GM03348 (cell line): Measurements from ENCODE around the gene AKR1C8.
"Not testable (repeated sequence)": the region's sequence is repeated elsewhere in the genome, so short reads cannot be mapped to it uniquely, and the experiment has no call there.

Source experiments
- DNase-seq: peaks from one replicate; pipeline ENCODE4 v3.0.0; 2012; ENCODE audit warnings: low spot score

The AKR1C8 gene

DNA sequence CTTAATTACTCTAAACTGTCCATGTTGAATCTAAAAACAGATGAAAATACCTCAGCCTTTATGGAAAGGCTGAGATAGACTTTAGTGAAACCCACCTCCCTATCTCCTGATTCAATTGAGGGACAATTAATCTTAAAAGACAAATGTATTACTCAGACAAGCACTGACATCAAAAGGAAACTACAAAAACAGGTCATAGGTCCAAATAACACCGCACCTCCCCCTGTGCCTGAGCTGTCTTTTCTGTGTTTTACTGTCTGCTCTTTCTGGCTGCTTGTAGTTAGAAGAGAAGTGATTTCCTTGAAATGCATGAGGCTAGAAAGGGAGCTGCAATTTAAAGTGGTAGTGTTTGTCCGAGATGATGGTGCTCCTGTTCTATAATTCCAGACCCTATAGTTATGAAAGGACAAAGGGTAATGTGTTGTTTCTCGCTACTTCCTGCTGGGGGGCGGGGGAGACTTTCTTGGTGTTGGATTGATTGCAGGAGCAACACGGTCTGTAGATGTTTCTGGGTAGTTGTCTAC, 16.0 kb downstream of the AKR1C8 start:
- no peak for DNase-seq

DNA sequence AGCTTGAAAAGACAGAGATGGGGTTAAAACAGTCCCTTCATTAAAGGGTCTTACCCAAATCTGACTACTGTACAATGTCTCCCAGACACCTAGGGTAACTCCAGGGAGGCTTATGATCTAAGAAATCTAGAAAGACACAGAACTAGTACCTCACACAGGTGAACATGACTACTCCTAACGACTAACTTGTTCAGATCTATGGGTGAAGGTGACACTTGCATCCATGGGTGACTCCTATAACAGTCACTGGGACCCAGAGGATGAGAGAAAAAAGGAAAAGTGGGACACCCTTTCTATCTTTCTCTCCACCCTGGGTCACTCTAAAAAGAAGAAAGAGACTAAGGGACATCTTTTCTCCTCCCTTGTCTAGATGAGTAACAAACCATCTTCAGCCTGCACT, 19.2 kb downstream of the AKR1C8 start:
- no peak for DNase-seq

DNA sequence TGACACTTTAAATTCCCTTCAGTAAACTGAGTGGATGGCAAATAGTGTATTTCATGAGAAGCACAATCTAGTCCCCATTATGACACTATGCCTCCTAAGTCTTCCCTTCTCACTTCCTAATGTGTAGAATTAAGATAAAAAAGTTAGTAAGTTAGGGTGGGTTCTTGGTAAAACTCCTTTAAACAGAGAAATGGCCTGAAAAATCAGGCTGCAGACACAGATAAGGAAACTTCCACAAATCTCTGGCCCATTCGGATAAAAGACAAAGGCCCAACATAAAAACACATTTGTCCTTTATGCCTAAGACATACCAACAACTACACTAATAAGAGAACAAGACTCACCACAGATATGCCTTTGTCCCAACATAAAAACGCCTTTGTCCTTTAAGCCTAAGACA, 21.5 kb downstream of the AKR1C8 start:
- DNase-seq: no peak

DNA sequence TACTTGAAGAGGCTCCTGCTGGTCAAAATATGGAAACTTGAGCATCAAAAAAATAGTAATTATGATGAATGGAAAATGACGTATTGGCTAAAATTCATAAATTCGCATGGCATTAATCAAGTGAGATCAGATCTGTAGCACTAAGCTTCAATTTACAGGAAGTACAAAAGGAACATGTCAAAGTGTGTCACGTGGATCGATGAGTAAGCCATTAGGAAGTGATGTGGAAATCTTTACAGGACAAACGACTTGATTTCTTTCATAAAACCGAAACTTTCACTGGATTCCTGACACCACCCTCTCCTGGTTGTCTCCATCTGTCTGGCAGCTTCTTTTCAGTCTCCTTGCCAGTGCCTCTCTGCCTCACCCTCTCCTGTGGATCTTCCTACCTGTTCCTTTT, 25.8 kb downstream of the AKR1C8 start:
- DNase-seq: no peak

DNA sequence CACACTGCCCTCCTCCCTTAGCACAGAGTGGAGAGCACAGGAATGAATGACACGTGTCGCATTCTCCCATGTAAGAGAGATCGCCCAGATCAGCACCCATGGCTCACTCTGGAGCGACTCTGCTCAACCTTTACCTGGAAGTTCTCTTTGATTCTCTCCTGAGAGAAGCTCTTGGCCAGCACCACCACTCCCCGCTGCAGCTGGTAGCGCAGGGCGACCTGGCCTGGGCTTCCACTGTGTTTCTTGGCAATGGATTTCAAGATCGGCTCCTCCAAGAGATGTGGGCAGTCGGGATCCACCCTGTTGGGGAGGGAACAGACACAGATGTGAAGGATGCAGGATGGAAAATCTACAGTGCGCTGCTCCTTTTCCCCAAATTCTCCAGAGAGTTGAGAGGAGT, 27.4 kb downstream of the AKR1C8 start:
- no peak for DNase-seq

DNA sequence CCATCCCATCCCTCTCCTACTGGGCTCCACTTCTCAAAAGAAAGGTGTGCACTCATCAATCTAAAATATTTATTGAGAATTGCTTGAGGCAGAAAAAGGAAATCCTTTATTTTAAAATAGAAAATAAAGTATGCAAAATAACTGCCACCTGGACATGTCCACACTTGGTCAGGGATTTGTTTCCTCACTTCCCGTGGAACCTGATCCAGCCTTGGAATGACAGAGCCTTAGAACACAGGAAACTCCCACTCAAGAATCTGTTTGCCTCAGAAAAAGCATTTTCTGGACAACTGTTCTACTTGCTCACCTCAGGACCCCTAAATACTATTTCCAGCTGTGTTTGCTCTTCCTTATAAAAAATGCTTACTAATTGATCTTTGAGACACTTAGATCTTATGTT, 29.0 kb downstream of the AKR1C8 start:
- no peak for DNase-seq

DNA sequence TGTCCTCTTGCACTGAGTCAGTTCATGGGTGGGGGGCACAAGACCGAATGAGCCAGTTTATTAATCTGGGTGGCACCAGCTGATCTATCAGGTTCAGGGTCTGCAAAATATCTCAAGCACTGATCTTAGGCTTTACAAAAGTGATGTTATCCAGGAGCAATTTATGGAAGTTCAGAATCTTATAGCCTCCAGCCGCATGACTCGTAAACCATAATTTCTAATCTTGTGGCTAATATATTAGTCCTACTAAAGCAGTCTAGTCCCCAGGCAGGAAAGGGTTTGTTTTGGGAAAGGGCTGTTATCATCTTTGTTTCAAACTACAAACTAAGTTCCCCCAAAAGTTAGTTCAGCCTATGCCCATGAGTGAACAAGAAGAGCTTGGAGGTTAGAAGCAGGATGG, 33.9 kb downstream of the AKR1C8 start:
- DNase-seq: no peak

DNA sequence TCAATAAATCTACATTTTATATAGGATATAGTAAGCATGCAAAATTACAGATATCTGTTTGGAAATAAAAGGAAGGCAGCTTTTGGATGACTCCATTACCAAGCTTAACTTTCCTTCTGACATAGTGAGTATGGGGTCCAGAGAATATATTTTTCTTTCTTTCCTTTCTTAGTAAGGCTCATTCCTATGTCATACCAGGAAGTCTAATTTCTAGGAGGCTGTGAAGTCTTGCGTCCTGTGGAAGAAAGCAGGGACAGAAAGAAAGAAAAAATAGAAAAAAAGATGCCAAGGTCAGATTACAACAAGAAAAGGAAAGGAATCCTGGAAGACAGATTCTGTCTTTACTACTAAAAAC, 36.3 kb downstream of the AKR1C8 start:
- no peak for DNase-seq

DNA sequence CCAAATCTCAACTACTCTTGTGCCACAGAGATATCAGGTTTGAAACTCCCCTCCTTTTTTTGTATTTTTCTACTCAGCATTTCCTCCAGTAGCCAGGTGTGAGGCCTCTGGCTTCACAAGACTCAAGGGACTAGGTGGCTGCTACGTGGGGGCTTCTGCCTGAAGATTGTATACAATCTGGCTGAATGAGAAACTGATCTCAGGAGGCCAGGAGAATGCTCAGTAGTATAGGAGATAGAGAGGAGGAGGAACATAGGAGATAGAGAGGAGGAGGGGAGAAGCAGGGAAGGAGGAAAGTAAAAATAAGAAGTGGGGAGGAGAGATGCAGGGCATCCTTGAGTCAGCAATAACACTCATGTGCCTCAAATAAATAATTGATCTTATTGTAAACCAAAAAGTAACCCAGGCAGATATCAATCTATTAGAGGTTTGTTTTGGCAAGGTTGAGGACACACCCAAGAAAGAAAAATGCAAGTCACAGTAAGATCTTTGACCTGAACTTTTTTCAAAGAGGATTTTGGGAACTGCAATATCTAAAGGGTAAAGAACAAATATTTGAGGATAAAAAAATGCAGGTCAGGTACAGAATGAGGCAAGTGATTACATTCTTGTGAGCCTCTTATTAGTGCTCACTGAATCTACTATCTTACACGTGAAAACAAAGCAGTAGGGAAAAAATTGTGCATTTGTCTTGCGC, 36.8 kb downstream of the AKR1C8 start:
- DNase-seq: no peak

DNA sequence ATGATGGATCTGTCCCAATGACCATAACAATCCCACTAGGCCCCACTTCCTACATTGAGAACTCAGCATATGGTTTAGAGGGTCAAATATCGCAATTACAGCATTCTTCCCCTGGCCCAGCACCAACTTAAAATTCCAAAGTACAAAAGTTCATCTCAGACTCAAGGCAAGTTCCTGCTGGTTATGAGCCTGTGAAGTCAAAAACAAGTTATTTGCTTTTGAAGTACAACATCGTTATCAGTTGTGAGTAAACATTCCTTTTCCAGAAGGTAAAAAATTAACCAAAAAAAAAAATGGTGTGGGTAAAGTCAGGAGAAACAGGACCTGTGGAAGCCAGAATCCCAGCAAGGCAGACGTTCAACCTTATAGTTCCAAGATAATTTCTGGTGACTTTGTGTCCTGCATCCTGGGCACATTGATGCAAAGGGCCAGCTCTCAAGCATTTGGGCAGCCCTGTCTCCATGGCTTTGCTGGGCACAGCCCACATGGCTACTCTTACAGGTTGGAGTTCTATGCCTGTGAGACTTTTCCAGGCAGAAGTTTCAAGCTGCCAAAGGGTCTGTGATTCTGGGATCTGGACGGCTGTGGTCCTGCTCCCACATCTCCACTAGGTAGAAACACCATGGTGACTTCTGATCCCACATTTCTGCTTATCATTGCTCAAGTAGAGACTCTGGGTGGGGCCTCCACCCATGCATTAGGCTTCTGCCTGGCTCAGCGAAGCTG, 37.5 kb downstream of the AKR1C8 start:
- DNase-seq: no peak

DNA sequence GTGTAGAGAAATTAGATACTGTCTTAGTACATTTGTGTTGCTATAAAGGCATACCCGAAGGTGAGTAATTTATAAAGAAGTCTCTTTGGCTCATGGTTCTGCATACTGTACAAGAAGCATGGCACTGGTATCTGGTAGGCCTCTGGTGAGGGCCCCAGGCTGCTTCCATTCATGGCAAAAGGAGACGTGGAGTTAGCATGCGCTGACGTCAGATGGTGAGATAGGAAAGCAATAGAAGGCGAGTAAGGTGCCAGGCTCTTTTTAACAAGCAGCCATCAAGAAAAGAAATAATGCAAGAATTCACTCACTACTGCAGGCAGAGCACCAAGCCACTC, 38.1 kb downstream of the AKR1C8 start:
- DNase-seq: no peak

DNA sequence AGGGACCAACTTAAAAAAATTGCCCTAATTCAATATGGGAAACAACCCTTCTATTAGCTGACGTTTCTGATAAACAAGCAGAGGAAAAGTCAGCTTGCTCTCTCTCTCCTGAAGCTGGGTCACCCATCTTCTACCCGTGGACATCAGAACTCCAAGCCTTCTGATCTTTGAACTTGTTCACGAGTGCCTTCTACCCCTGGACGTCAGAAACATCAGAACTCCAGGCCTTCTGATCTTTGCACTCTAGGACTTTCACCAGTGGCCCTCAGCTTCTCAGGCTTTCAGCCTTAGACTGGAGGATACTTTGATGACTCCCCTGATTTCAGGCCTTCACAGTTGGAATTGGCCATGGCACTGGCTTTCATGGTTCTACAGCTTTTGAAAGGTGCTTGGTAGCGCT, 41.8 kb downstream of the AKR1C8 start:
- no peak for DNase-seq

DNA sequence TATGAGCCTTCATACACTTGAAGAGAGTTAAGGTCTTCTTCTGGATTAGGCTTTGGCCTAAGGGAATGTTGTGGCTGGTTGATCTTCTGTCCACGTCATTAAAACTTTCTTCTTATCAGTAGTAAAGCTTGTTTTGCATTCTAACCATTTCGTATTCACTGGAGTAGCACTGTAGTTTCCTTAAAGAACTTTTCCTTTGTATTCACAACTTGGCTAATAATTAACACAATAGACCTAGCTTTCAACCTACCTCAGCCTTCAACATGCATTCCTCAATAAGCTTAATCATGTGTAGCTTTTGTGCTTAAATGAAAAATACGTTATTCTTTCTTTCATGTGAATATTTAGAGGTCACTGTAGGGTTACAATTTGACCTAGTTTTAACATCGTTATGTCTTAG, 42.8 kb downstream of the AKR1C8 start:
- DNase-seq: no peak

DNA sequence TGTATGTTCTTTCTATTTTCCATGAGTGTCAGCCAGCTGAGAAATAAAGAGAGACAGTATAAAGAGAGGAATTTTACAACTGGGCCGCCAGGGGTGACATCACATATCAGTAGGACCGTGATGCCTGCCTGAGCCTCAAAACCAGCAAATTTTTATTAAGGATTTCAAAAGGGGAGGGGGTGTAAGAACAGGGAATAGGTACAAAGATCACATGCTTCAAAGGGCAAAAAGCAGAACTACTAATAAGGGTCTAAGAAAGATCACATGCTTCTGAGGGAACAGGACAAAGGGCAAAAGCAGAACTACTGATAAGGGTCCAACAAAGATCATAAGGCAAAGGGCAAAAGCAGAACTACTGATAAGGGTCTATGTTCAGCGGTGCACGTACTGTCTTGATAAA, 47.3 kb downstream of the AKR1C8 start:
- DNase-seq: not testable (repeated sequence)

DNA sequence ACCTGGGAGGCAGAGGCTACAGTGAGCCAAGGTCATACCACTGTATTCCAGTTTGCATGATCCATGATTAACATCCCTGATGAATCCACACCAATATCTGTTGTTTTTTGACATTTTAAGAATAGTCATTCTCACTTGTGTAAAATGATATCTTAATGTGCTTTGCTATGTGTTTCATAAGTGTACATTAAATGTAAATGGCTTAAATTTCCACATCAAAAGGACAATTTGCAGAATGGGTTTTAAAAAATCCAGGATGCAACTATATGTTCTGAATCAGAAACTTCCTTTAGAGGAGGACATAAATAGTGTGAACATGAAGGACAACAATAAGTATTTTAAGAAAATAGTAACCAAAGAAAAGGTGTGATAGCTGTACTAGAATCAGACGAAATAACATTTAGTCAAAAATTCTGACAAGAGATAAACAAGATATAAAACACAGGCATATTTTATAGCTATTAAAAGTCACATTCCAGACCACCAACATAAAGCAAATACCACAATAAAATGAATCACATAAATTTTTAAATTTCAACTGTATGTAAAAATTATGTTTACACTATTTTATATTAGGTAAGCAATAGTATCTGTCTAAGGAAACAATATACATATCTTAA, 48.4 kb downstream of the AKR1C8 start:
- DNase-seq: no peak

DNA sequence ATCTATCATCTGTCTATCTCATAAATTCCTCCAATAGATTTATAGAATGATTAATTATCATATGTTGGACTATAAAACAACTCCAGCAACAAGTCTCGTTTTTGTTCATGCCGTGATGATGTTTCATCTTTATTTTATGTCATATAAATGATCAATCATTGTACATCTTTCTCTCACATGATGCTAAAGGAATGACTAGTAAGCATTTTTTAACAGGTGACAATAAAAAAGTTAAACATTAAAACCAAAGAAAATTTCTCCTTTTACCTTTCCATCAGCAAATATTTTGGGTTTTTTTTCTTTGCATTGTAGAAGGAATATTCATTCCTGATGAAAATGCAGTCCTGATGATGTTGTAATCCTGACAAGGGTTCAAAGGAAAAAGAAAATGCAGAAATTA, 49.4 kb downstream of the AKR1C8 start:
- DNase-seq: no peak

DNA sequence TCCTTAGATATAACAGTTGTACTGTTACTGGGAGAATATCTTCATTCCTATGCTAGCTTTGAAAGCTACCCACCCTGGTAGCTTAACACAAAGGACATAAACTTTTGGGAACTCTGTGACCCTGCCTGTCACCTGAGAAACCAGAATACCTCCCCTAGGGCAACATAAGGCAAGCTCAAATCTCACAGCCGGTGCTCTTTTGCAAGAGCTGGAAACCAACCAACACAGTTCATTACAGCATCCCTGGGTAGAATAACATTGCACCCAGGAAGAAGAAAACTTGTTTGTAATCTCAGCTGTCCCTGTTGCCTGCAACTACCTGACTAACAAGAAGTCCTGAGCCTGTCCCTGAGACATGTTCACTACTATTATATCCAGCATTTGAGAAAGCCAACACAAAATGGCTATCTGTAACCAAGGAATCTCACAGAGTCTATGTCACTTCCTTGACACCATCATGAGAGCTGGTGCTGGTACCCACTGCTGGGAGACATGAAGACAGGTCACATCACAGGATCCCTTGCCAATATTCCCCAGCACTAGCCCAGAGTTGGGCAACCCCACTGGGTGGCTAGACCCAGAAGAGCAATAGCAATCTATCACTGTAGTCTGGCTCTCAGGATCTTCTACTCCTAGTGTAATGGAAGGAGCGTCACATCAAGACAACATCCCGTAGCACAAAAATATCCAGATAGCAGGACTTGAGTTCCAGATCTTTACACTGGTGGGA, 59.5 kb downstream of the AKR1C8 start:
- no peak for DNase-seq

DNA sequence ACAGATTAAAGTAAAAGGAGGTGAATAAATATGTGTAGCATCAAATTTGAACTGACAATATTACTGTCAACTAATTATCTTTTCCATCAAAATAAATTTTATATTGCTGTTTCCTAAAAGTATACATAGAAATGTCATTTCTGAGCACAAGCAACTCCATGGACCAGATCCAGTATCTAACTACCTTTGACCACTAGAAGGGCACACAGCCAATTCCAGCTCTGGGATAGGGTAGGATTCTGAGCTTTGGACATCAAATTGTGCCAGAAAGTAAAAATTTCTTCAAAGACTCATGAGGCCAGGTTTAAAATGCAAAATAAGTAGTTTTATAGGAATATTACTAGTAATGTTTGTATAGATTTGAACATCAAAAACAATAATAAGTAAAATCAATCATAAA, 61.1 kb downstream of the AKR1C8 start:
- DNase-seq: no peak

DNA sequence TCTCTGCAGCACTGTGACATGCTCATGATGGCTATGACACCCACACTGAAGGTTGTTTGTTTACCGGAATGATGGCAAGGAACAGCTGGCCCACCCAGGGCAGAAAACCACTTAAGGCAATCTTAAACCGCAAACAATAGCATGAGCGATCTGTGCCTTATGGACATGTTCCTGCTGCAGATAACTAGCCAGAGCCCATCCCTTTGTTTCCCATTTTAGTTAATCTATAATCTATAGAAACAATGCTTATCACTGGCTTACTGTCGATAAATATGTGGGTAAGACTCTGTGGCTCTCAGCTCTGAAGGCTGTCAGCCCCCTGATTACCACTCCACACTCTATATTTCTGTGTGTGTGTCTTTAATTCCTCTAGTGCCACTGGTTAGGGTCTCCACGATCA, 65.0 kb downstream of the AKR1C8 start:
- DNase-seq: not testable (repeated sequence)

DNA sequence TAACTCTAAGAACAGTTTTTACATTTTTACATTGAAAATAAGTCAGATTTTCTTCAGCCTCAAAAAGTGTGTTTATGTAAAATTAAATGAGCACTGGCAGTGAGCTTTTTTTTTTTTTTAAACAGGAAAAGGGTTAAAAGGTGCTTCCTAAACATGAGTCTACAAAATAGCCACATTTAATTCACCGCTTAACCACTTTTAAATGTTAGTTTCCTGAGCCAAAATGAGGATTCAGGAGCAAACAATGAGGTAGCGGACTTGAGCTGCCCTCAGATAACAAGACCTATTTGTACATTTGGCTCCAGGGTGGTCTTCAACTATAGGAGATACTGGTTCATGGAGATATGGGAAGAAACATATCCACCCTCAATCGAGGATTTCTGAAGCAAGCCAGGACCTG, 67.9 kb downstream of the AKR1C8 start:
- no peak for DNase-seq

DNA sequence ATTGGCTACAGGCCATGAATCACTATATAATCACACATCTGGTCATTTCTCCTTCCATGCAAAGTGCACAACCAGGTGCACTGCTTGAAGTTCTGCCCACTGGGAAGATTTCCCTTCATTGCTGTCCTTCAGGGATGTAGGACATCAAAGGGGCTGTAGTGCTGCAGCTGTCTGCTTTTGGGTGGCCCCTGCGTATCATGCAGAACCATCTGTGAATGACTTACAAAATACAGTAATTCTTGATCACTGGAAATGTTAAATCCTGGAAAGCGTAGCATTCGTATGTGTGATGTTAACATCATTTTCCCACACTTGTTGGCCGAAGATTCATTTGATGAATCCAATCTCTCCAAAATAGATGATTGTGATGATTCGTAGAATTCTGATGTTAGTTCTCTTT, 68.3 kb downstream of the AKR1C8 start:
- no peak for DNase-seq

DNA sequence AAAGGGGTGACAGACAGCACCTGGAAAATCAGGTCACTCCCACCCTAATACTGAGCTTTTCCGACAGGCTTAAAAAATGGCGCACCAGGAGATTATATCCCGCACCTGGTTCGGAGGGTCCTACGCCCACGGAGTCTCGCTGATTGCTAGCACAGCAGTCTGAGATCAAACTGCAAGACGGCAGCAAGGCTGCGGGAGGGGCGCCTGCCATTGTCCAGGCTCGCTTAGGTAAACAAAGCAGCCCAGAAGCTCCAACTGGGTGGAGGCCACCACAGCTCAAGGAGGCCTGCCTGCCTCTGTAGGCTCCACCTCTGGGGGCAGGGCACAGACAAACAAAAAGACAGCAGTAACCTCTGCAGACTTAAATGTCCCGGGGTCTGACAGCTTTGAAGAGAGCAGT, 75.1 kb downstream of the AKR1C8 start:
- not testable (repeated sequence) for DNase-seq
